DMS 273 (cell line): ENCODE measurements around the gene WDR90.

Experiments
- DNase-seq: peaks from one replicate; lab custom pipeline; 2025; ENCODE audit not compliant: unreplicated experiment; lab: John Stamatoyannopoulos, UW

Gene WDR90

DNA sequence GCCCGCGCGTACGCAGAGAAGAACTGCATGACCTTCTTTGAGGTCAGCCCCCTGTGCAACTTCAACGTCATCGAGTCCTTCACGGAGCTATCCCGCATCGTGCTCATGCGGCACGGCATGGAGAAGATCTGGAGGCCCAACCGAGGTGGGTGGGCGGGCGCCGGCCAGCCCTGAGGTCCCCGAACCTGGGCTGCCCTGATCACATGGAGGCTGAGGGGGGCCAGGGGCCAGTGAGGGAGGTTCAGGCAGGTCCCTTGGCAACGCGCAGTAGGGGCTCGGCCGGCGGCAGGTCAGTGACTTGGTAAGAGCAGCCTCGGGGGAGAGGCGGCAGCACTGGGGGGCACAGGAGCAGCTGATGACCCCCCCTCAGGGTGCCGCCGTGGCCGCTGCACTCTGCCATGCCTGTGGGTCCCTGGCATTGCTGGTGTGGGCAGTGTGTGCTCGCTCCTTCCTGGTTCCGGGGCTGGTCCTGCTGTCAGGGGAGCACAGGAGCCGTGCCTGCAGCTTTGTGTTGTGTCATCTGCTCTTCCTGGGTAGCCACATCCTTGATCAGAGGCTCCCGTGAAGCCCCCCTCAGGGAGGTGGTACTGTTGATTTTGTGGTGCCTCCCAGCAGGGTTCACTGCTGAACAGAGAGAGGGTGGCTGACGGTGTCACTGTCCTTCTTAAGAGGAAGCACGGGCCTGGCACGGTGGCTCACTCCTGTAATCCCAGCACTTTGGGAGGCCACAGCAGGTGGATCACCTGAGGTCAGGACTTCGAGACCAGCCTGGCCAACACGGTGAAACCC, 23.0 kb upstream of the WDR90 start:
- no peak for DNase-seq

DNA sequence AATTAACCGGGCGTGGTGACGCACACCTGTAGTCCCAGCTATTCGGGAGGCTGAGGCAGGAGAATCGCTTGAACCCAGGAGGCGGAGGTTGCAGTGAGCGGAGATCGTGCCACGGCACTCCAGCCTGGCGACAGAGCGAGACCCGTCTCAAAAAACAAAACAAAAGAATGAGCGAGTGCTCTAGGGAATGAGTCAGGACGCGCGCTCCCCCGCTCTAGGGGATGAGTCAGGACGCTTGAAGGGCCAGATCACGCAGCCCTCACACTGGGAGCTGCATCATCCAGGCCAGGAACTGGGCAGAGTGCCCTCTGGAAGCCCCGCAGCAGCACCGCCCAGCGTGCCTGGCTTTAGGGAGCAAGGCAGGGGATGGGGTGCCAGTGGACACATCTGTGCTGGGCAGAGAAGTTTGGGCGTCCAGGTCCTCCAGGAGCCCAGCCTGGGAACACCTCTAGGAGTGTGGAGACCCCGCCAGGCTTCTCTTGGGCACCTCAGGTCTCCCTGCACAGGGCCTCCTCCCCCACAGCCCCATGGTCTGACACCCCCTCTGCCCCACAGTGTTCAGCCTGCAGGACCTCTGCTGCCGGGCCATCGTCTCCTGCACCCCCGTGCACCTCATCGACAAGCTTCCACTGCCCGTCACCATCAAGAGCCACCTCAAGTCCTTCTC, 22.2 kb upstream of the WDR90 start:
- peak; percentile 48 for DNase-seq

DNA sequence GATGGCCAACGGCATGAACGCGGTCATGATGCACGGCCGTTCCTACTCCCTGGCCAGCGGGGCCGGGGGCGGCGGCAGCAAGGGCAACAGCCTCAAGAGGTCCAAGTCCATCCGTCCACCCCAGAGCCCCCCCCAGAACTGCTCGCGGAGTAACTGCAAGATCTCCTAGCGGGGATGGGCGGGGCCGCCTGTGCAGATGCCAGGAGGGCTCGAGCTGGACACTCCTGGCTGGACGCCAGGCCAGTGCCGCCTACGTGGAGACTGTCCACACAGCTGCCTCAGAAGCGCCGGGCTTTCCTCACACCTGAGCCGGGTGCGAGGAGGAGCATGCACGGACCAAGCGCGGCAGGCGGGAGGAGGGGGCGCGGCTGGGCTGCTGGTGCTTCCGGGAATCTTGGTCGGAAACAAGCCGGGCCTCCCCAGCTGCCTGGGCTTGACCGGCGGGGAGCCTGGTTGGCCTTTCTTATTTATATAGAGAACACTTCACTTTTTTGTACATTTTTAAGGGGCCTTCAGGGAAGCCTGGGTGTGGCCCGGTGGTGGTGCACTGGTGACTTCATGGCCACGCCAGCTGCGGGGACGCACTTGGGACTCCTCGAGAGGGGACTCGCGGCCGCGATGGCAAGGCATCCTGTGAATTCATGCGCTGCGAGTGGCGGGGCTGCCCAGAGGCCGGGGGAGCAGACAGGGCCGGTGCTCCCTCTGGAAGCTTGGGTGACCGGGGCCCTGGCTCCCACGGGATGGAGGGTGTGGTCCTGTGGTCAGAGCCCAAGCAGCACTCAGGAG, 21.5 kb upstream of the WDR90 start:
- no peak for DNase-seq

DNA sequence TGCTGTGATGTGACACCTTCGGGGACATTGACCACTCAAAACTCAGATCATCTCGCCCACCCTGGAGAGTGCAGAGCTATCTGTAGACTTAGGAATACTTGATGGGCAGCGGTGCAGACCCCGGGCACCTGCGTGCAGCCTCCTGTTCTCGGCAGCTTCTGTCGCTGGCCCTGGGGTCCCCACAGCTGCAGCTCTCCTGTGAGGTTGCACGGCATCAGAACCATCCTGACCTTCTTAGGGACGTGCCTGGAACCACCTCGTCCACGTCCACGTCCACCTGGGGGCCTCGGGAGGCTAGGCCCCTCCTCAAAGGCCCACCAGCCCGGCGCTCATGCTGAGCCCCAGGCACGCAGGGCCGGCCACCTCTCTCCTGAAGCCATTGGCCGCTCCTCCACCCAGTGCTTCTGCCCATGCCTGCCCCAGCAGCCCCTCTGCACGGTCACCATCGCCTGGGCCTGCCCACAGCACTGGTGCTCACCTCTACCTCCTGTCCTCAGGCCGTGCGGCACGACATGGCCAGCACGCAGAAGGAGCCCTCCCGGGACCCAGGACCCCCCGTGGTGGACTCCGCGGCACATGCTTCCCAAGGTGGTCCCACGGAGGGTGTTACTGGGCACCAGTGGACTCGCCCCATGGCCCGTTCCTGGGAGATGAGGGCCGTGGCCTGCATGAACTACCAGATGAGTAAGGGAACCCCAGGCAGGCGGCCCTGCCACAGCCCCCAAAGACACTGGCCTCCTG, 20.7 kb upstream of the WDR90 start:
- no peak for DNase-seq

DNA sequence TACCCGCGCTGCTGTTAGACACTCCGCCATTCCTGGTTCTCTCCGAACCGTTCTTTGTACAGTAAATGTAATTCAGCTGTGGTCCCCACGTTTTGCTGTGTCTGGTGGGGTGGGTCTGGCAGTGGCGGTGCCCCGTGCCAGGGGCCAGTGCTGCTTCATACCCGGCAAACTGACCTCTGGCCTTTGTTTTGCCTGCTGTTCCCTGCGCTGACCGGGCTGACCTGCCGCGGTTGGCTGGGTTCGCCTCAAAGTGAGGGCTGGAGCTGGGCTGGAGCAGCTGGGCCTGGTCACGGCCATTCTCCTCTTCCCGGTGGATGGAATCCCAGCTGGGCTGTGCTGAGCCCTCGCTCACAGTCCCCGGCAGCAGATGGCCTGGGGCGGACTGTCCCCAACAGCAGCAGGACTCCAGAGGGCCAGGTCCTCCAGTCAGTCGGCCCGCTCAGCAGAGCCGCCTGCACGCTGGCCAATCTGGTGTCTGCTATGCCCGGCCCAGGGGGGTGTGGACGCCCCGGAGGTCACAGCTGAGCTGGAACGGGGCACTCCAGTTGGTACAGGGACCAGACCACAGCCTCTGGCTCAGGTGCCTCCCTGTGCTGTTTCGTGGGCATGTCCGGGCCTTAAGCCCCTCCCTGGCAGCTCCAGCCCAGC, 19.9 kb upstream of the WDR90 start:
- peak; percentile 82 for DNase-seq

DNA sequence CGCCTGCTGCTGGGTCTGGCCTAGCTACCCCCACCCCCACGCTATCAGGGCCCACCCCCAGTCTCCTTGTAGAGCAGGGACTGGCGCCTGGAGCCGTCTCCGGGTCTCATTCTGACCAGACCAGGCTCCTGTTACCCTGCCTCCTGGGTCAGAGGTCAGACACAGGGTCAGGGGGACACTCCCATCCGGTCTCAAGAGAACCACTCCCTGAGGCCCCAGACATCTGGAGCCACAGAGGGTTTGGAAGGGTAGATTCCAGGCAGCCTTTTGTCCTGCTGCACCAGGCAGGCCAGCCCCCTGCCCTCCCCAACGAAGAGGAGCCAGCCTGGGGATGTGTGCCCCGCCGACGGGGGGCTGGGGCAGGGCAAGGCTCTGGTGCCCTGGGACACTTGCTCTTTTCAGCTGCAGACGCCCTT, 19.3 kb upstream of the WDR90 start:
- DNase-seq, result peak; percentile 78

DNA sequence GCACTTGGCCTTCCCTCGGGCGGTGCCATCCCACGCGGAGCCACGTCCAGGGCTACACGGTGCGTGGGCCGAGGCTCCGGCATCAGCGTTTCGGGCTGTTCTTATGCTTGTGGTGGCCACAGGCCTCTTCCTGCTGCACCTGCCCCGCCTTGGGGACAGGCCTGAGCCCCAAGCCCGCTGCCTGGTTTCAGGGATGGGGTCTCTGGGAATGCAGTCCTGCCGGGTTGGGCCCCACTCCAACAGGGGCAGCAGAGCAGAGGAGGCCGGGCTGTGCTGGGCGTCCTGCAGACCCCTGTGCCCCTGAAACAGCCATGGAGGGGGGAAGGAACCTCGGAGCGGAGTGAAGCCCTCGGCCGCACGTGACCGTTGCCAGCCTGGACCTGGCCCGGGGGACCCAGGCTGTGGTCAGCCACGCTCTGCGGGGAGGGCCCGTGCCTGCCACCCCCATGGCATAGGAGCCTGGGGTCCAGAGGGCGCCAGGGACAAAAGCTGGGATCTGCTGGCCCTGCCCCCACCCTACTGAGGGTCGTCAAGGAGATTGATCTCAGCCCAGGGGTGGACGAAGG, 18.8 kb upstream of the WDR90 start:
- DNase-seq, result no peak

DNA sequence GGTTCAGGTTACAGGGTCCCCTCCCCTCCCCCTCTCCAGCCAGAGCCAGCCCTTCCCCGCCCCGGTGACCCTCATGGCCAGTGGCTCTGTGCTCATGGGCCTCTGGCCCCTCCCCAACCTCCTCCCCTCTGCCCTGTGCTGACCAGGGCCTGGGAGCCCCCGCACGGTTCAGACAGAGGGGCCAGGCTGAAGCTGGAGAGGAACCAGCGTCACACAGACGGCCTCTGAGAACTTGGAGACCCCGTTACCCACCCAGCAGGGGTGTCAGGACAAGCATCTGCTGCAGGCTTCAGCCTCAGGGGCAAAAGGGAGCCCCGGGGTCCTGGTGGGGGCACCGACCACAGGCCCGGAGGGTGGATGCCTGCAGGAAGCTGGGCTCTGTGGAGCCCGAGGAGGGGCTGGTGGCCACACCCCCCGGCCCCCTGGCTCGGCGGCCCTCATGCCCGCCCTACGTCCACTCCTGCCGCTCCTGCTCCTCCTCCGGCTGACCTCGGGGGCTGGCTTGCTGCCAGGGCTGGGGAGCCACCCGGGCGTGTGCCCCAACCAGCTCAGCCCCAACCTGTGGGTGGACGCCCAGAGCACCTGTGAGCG, 18.3 kb upstream of the WDR90 start, which contains the start of gene WFIKKN1:
TSS of gene WFIKKN1 (plus strand) at position 171 of the 591 bp plus-strand sequence. CDS start at position 440, 269 bp downstream.
- no peak for DNase-seq

DNA sequence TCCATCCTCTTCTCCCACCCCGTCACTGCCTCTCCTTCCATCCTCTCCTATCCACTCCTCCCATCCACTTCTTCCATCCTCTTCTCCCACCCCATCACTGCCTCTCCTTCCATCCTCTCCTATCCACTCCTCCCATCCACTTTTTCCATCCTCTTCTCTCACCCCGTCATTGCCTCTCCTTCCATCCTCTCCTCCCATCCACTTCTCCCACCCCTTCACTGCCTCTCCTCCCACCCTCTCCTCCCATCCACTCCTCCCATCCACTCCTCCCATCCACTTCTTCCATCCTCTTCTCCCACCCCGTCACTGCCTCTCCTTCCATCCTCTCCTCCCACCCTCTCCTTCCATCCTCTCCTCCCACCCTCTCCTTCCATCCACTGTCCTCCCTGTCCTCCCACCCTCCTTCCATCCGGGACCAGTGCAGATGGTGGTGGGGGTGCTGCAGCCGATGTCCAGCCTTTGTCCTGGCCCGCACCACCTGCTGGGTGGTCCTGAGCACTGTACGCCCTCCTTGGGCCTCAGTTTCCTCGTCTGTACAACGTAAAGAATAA, 17.3 kb upstream of the WDR90 start:
- DNase-seq, result no peak

DNA sequence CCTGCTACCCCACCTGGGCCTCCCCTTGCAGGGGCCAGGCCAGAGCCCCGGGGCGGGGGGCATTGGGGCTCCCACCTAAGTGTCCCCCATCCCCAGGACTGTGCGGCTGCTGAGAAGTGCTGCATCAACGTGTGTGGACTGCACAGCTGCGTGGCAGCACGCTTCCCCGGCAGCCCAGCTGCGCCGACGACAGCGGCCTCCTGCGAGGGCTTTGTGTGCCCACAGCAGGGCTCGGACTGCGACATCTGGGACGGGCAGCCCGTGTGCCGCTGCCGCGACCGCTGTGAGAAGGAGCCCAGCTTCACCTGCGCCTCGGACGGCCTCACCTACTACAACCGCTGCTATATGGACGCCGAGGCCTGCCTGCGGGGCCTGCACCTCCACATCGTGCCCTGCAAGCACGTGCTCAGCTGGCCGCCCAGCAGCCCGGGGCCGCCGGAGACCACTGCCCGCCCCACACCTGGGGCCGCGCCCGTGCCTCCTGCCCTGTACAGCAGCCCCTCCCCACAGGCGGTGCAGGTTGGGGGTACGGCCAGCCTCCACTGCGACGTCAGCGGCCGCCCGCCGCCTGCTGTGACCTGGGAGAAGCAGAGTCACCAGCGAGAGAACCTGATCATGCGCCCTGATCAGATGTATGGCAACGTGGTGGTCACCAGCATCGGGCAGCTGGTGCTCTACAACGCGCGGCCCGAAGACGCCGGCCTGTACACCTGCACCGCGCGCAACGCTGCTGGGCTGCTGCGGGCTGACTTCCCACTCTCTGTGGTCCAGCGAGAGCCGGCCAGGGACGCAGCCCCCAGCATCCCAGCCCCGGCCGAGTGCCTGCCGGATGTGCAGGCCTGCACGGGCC, 16.5 kb upstream of the WDR90 start:
- DNase-seq, result no peak

DNA sequence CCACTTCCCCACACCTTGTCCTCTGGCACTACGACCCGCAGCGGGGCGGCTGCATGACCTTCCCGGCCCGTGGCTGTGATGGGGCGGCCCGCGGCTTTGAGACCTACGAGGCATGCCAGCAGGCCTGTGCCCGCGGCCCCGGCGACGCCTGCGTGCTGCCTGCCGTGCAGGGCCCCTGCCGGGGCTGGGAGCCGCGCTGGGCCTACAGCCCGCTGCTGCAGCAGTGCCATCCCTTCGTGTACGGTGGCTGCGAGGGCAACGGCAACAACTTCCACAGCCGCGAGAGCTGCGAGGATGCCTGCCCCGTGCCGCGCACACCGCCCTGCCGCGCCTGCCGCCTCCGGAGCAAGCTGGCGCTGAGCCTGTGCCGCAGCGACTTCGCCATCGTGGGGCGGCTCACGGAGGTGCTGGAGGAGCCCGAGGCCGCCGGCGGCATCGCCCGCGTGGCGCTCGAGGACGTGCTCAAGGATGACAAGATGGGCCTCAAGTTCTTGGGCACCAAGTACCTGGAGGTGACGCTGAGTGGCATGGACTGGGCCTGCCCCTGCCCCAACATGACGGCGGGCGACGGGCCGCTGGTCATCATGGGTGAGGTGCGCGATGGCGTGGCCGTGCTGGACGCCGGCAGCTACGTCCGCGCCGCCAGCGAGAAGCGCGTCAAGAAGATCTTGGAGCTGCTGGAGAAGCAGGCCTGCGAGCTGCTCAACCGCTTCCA, 15.7 kb upstream of the WDR90 start:
- no peak for DNase-seq

DNA sequence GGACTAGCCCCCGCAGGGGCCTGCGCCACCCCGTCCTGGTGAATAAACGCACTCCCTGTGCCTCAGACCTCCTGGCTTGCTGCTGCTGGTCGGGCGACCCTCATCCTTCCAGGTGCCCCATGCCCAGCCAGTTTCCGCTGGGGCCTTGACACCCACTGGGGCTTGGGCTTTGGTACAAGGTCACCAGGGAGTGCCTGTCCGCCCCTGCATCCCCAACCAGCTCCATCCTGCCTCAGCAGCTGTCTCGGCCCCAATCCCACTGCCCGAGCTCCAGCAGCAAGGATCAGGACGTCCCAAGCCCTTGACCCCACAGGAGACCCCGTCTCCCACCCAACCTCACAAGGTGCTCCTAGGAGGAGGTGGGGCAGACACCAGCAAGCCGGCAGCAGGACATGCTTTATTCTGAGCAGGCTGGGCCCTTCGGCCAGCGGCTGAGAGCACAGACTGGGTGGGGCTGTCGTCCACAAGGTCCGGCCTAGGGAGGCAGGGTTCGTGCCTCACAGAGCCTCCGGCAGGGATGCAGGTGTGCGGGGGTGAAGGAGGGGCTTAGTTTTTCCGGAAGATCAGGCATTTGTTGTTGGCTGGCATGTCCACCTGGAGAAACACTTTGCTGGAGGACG, 15.0 kb upstream of the WDR90 start:
- no peak for DNase-seq

DNA sequence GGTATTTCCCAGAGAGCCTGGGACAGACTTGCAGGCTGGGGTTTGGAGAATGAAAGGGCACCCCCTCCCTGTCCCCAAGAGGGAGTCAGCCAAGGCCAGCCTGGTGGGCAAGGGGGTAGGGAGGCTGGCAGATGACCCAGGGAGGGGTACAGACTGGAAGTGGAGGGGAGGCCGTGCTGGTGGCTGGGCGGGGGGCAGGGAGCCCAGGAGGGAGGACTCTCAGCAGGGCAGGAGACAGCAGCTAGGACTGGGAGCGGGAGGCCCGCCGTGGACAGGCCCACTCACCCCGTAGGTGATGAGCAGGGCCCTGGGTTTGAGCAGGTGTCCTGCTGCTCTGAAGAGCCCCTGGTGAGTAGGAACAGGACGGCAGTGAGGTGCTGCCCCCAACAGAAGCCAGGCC, 14.2 kb upstream of the WDR90 start:
- no peak for DNase-seq

DNA sequence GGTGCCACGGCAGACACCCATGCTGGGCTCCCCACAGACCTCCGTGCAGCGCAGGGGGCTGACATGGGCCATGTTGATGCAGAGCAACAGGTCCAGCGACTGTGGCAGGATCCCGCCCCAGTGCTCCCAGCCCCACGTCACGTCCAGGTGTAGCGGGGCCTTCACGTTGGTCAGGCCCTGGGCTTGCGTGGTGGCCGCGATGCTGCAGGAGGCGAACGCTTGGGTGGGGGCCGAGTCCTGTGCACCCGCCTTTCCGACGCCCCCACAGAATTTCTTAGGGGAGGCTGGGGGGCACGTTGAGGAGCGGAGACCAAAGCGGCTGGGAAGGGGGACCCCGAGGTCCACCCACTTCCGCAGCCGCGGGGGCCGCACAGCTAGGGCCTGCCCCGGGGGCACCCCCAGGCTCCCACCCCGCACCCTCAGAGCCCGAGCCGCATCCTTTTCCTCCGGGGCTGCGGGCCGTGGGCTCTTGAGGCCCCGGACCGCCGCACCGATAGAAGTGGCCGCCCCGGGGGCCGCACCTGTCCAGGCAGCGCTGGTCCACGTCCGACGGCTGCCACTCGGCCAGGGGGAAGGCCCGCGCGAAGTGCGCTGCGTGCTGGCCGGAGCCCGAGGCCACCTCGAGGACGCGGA, 13.5 kb upstream of the WDR90 start:
- no peak for DNase-seq

DNA sequence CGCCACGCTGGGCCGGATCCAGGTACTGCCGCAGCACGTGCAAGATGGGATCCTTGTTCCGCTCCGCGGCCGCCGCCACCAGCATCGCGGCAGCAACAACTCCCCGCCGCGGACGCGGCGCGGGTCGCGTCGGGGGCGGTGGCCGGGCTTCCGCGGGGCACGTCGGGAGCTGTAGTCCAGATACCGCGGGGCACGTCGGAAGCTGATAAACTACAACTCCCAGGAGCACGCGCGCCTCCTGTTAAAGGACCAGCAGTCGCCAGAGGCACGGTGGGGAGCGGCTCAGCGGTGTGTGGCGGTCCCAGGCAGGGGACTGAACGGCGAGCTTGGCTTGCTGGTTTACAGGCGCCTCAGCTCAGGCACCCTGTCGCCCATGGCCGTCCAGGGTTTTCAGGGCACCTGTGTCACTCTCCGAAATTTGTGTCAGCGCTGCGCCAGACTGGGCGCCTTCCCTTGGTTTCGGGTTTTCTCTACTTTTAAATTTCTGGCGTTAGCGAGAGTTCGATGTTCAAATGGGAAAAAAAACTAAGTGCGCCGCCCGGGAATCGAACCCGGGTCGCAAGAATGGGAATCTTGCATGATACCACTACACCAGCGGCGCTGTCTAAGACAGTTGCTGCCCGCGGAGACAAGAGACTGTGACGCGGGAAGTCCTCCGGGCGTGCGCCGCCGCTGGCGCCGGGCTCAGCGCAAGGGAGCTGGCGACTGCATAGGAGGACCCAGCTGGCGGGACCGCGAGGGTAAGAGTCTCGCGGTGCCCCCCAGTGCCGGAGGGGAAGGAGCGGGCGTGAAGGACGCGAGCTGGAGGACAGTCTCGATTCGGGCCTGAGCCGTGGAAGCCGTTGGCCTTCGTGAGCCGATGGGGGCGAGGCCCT, 12.7 kb upstream of the WDR90 start, which contains the start of gene METTL26:
TSS of gene METTL26 (minus strand) at position 100 of the 875 bp plus-strand sequence. CDS start at position 85, 15 bp downstream.
- DNase-seq, result peak; percentile 97
